NCI-H1105 treated with DMSO at 0.1 percent for 48 hours (cell line): ENCODE results near the gene CLDN5.

Experiments
- DNase-seq: peaks from one replicate; lab custom pipeline; 2025; lab: John Stamatoyannopoulos, UW

The CLDN5 gene

GRCh38 chr22:19522190-19522880, 1.9 kb downstream of the CLDN5 start:
- DNase-seq: peak; percentile 90

GRCh38 chr22:19520566-19521305, 3.5 kb downstream of the CLDN5 start:
- no peak for DNase-seq

- no peak for DNase-seq
Measured at GRCh38 chr22:19520007-19520406, 4.2 kb downstream of the CLDN5 start.

- DNase-seq: no peak
Measured at GRCh38 chr22:19519041-19519926, 4.9 kb downstream of the CLDN5 start.

DNA sequence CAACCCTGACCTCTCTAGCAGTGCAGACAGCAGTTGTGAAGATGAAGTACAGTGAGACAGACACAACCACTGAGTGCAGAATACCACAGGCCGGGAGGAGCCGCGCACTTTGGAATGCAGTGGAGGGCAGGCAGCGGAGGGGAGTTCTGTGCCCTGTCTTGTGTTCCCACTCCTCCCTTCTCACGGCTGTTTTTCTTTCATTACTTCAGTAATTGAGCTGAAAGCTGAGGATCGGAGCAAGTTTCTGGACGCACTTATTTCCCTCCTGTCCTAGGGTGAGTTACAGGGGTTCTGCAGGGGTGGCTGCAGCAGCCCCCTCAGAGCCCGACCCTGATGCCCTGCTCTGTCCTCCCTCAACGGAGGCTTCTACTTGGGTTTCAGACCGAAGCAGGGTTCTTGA, 5.6 kb downstream of the CLDN5 start:
- DNase-seq: no peak

DNA sequence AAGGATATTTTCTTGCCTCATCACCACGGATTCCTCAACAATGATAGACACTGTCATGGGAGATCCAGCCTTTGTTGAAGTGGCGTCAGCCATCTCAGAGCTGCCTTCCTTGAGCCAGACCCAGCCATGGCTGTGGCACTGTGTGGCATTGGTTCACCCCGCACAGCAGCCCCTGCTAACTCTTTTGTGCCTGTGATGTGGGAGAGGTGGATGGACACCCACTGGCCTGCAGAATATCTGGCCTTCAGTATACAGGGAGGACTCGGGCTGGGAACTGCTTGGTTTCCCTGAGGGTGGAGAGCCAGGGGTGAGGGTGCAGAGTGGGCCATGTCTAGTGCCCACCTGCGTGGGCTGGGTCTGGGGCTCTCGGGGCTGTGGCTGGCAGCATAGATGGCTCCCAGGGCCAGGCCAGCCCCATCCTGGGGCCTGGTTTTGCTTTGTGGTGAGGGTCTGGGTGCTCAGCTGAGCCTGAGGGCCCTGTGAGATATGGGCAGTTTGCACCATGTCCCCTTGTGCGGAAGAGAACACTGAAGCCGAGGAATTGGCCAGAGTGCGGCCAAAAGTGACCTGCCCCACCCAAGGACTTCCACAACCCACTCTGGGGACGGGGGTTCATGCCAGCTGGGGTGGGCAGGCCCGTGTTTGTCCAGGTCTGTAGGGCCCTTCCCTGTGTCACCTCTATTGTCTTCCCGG, 6.1 kb downstream of the CLDN5 start:
- no peak for DNase-seq

DNA sequence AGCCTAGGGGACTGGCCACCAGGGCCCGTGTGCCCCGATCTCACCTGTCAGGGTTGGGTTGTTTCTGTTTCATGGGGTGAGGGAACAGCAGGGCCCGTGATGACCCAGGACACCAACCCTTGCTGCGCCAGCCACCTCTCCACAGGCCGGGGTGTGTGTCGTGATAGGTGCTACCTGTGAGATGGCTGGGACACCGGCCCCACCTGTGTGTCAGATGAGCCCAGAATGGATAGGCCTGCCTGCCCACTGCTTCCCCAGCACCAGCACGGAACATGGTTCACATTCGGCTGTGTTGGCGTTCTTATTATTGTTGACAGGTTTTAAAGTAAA, 7.1 kb downstream of the CLDN5 start:
- no peak for DNase-seq

- DNase-seq: no peak
Measured at GRCh38 chr22:19516378-19517170, 7.6 kb downstream of the CLDN5 start.

DNA sequence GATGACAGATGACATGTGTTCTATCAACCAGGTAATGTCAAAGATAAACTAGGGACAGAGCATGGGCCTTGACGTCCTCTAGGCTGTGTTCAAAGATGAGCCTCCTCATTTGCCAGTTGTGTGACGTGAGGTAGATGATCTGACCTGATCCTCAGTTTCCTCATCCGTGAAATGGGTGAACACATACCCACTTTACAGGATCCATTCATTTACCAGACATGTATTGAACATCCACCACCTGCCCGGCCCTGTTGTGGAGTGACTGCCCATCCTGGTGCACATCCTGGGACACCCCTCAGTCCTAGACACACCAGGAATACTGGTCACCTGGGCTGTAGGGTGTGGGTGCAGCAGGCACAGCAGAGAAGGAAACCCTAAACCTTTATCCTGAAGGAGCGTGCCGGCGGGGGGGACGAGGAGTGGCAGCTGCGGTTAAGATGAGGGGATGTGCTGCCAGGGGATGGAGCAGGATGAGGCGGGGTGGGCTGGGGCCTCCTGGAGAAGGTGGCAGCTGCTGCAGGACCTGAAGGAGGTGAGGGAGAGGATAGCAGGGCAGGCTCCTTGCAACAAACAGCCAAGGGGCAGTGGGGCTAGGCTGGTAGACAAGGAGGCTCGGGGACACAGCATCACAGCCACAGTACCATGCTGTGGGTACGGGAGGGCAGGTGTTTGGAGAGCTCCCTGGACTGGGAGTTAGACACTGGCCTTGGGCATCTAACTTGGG, 8.4 kb downstream of the CLDN5 start:
- no peak for DNase-seq

- DNase-seq: no peak
Measured at GRCh38 chr22:19514831-19515565, 9.2 kb downstream of the CLDN5 start.

GRCh38 chr22:19513823-19514222, 10.4 kb downstream of the CLDN5 start:
- no peak for DNase-seq

DNA sequence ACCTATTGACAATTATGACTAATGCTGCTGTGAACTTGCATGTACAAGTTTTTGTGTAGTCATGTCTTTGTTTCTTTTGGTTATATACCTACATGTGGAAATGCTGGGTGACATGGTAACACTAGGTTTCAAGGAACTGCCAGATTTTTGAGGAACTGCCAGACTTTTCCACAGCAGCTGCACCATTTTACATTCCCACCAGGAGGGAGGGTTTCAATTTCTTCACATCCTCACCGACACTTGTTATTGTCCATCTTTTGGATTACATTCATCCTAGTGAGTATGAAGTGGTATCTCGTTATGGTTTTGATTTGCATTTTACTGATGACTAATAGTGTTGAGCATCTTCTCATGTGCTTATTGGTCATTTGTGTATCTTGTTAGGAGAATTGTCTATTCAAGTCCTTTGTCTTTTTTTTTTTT, 13.3 kb downstream of the CLDN5 start:
- DNase-seq: no peak

- DNase-seq: no peak
Measured at GRCh38 chr22:19509923-19510322, 14.3 kb downstream of the CLDN5 start.

DNA sequence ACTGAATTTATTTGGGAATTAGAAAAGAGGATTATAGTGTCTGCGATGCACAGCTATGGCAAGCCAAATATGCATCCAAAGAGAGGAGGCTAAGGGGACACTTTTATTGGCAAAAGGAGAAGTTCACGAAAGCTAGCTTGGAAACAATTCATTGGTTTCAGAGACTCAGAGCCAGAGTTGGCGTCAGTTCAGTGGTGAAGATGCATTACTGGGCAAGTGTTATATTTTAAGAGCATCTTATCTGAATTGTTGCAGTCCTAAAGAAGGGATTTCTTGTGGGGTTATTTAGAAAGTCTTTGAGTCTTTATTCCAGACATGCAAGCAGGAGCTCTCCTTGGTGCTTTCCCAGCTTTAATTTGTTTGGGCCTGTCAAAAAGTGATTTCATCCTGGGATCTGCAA, 15.0 kb downstream of the CLDN5 start:
- no peak for DNase-seq

- DNase-seq: no peak
Measured at GRCh38 chr22:19508024-19508776, 16.0 kb downstream of the CLDN5 start.

- DNase-seq: no peak
Measured at GRCh38 chr22:19507534-19507861, 16.7 kb downstream of the CLDN5 start.

GRCh38 chr22:19506212-19506611, 18.0 kb downstream of the CLDN5 start:
- DNase-seq: no peak

DNA sequence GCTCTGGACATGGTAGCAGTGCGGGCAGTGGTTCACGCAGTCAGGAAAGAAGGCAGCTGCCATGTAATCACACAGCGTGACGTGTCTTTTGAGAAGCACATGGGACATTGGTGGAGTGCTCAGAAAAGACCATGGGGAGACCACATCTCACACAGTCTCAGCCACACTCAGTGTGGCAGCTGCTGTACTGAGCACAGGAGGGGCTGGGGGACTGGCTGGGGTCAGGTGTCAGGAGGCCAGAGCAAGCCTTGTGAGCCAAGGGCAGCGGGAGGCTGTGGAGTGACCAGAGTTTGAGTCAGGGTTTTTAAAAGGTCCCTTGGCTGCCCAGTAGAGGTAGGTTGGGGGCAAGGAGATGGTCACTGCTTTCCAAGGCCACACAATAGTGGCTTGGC, 18.5 kb downstream of the CLDN5 start:
- no peak for DNase-seq
